ENCODE measurements around the gene GPR162. TPM values are rescaled to one million over a fixed set of nuclear protein-coding genes. Genes with fewer than 3 reads are reported as not detected.

Gene GPR162
- polyA plus RNA-seq, 3 donors from 2014 or later: not detected

Other genes starting within 250 kb of the GPR162 start
- 10 to 100 TPM; 13.6 to 59.5 (median 20.7) TPM for gene CHD4, start 214.4 kb upstream of the GPR162 start, polyA plus RNA-seq
- 10 to 100 TPM in 2 of 3 donors, 1 to 10 TPM in 1; 9.6 to 36.1 (median 11.6) TPM for gene LPAR5, start 185.9 kb upstream of the GPR162 start, polyA plus RNA-seq
- 10 to 100 TPM in 1 of 3 donors, 1 to 10 TPM in 1, not detected in 1; 4.2 to 10.2 TPM for gene ACRBP, start 174.4 kb upstream of the GPR162 start, polyA plus RNA-seq
- gene ING4, start 158.7 kb upstream of the GPR162 start, polyA plus RNA-seq: 100 to 1,000 TPM in 1 of 3 donors, 10 to 100 TPM in 2; 60.7 to 156 (median 93.9) TPM
- 10 to 100 TPM; 14.6 to 41.5 (median 31.6) TPM for gene ZNF384, start 132.4 kb upstream of the GPR162 start, polyA plus RNA-seq
- not detected for gene PIANP, start 121.0 kb upstream of the GPR162 start, polyA plus RNA-seq
- gene COPS7A, start 97.8 kb upstream of the GPR162 start, polyA plus RNA-seq: 10 to 100 TPM; 34.1 to 62.1 (median 45.6) TPM
- gene MLF2, start 68.7 kb upstream of the GPR162 start, polyA plus RNA-seq: 100 to 1,000 TPM; 102 to 165 (median 155) TPM
- gene PTMS, start 55.5 kb upstream of the GPR162 start, polyA plus RNA-seq: 1 to 10 TPM in 2 of 3 donors, under 1 TPM in 1; 0.40 to 8.0 (median 4.9) TPM
- gene LAG3, start 49.3 kb upstream of the GPR162 start, polyA plus RNA-seq: 1 to 10 TPM; 1.3 to 8.3 (median 1.6) TPM
- 10 to 100 TPM in 1 of 3 donors, 1 to 10 TPM in 2; 2.0 to 11.7 (median 6.6) TPM for gene CD4, start 32.3 kb upstream of the GPR162 start, polyA plus RNA-seq
- gene P3H3, start 6.6 kb downstream of the GPR162 start, polyA plus RNA-seq: not detected
- gene GNB3, start 19.1 kb downstream of the GPR162 start, polyA plus RNA-seq: not detected
- gene CDCA3, start 29.5 kb downstream of the GPR162 start, polyA plus RNA-seq: 1 to 10 TPM in 1 of 3 donors, under 1 TPM in 1, not detected in 1; 0.99 to 1.5 TPM
- gene USP5, start 30.3 kb downstream of the GPR162 start, polyA plus RNA-seq: 10 to 100 TPM; 41.3 to 54.0 (median 52.0) TPM
- 1,000 to 10,000 TPM in 1 of 3 donors, 100 to 1,000 TPM in 2; 801 to 1,209 (median 811) TPM for gene TPI1, start 45.7 kb downstream of the GPR162 start, polyA plus RNA-seq
- 10 to 100 TPM; 11.2 to 17.0 (median 11.4) TPM for gene SPSB2, start 51.5 kb downstream of the GPR162 start, polyA plus RNA-seq
- gene LRRC23, start 83.0 kb downstream of the GPR162 start, polyA plus RNA-seq: 1 to 10 TPM; 2.3 to 4.4 (median 2.4) TPM
- 1 to 10 TPM; 2.0 to 6.5 (median 3.8) TPM for gene ENO2, start 92.8 kb downstream of the GPR162 start, polyA plus RNA-seq
- 1 to 10 TPM in 2 of 3 donors, not detected in 1; 1.0 to 2.1 TPM for gene ATN1, start 106.1 kb downstream of the GPR162 start, polyA plus RNA-seq
- not detected for gene RNU7-1, start 122.0 kb downstream of the GPR162 start, polyA plus RNA-seq
- 100 to 1,000 TPM in 2 of 3 donors, 10 to 100 TPM in 1; 83.7 to 315 (median 170) TPM for gene C12orf57, start 122.2 kb downstream of the GPR162 start, polyA plus RNA-seq
- 100 to 1,000 TPM; 231 to 513 (median 294) TPM for gene PTPN6, start 129.5 kb downstream of the GPR162 start, polyA plus RNA-seq
- gene PHB2, start 148.8 kb downstream of the GPR162 start, polyA plus RNA-seq: 100 to 1,000 TPM; 121 to 141 (median 136) TPM
- gene EMG1, start 149.1 kb downstream of the GPR162 start, polyA plus RNA-seq: 10 to 100 TPM; 46.2 to 83.8 (median 65.5) TPM
- 10 to 100 TPM; 18.4 to 39.2 (median 34.8) TPM for gene LPCAT3, start 196.7 kb downstream of the GPR162 start, polyA plus RNA-seq
- not detected for gene C1S, start 238.9 kb downstream of the GPR162 start, polyA plus RNA-seq

Measured in immature natural killer cell (primary cell).